Measurements from ENCODE around the gene ATP6V1F.

DNA sequence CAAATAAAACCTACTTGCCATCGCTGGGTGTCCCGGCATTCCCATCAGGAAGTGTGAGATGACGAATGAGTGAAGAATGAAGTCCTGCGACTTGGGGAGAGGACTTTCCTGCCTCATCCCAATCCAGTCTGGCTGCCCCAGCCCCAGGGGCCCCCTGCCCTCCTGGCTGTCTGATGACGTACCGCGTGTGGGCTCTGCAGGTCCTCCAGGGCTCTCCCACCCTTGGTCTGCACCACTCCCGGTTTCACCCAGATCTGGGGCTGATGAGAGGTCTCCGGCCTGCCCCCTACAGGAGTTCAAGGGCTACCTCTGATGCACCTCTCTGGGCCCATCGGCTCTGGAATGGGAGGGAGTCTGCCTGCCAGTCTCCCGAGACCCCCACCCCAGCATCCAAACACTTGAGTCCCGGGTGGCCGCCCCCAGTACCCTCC lies 9.8 kb downstream of the ATP6V1F start:
- peak; percentile 48 for TF ChIP-seq CTCF (conservative IDR thresholded peaks at IDR 0.05; ENCODE audit: low read length)
- no peak for TF ChIP-seq EZH2phosphoT487 (IDR thresholded peaks at IDR 0.05; ENCODE audit: borderline replicate concordance, low read depth, low read length)

Measured in OCI-LY7 (cell line).